Endothelial cell (in vitro differentiated cells): ENCODE results near the gene ARMC2. TPM values are rescaled to one million over a fixed set of nuclear protein-coding genes. Genes with fewer than 3 reads are reported as not detected.

Experiments used
- DNase-seq: peaks from one replicate; pipeline ENCODE4 v3.0.0; 2021; ENCODE audit warnings: low spot score
- H3K27ac Mint-ChIP-seq: one replicate; pipeline ENCODE4 v1.8.0; 2021; ENCODE audit warnings: mixed read lengths, inconsistent platforms; ENCODE audit not compliant: unreplicated experiment
- H3K27me3 Mint-ChIP-seq: one replicate; pipeline ENCODE4 v1.8.0; 2021; ENCODE audit warnings: mild to moderate bottlenecking, moderate library complexity, mixed read lengths, inconsistent platforms; ENCODE audit not compliant: unreplicated experiment
- H3K36me3 Mint-ChIP-seq: one replicate; pipeline ENCODE4 v1.8.0; 2021; ENCODE audit warnings: mild to moderate bottlenecking, low read depth, mixed read lengths, inconsistent platforms; ENCODE audit not compliant: unreplicated experiment
- H3K4me1 Mint-ChIP-seq: one replicate; pipeline ENCODE4 v1.8.0; 2021; ENCODE audit warnings: mild to moderate bottlenecking, mixed read lengths, inconsistent platforms; ENCODE audit not compliant: unreplicated experiment
- H3K4me3 Mint-ChIP-seq: one replicate; pipeline ENCODE4 v1.8.0; 2021; ENCODE audit warnings: mild to moderate bottlenecking, mixed read lengths, inconsistent platforms; ENCODE audit not compliant: unreplicated experiment
- H3K9me3 Mint-ChIP-seq: one replicate; pipeline ENCODE4 v1.8.0; 2021; ENCODE audit warnings: mixed read lengths, inconsistent platforms; ENCODE audit not compliant: unreplicated experiment
- CTCF ChIP-seq: fragments of 200-600 bp; sonication (generic); IDR thresholded peaks from one replicate; pipeline ENCODE4 v1.5.0; 2021; ENCODE audit warnings: antibody characterized with exemption; ENCODE audit not compliant: unreplicated experiment
- total RNA-seq: library from RNA; stranded (reverse); fragmentation: NEBNext Ultra II Directional; extraction: Animal tissue kit (Norgen Biotek cat#: 25700); gene quantifications from one replicate; pipeline ENCODE4 v1.2.1, GENCODE V29; 2021; ENCODE audit not compliant: unreplicated experiment

ARMC2 gene
- total RNA-seq, 1 donor from 2014 or later = 6.3 TPM

GRCh38 chr6:108831104-108831503, 17.1 kb upstream of the ARMC2 start:
- Mint-ChIP-seq H3K9me3 (no peaks in the 10 kb centered on the region), H3K4me3 (no peak overlapping the region), H3K36me3 (peaks cover 3% of the 10 kb centered on the region), H3K27ac (no peak overlapping the region), H3K27me3 (no peaks in the 10 kb centered on the region), H3K4me1 (peaks cover 8% of the 10 kb centered on the region)
- DNase-seq = no peak
- TF ChIP-seq CTCF = no peak

DNA sequence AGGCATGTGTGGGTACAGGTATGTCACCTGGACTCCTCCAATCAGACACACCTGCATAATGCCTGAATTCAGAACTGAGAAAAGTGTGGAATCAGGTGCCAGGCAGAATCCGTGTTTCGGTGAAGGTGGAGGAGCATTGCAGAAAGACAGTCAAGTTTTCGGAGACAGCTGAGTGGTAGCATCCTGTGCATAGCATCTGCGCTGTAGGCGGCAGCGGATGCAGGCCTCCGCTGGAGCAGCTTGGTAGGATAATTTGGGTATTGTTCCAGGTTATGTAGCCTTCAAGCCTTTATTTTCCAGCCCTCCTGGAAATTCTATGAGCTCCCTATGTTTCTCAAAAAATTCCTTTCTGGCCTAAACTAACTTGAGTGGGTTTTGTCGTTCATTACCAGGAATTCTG, 15.5 kb upstream of the ARMC2 start:
- no peak overlapping the region for H3K4me3 Mint-ChIP-seq
- no peak for TF ChIP-seq CTCF
- H3K36me3 Mint-ChIP-seq = no peaks in the 10 kb centered on the region
- H3K4me1 Mint-ChIP-seq = peaks cover 15% of the 10 kb centered on the region
- H3K27me3 Mint-ChIP-seq = no peaks in the 10 kb centered on the region
- no peak overlapping the region for H3K27ac Mint-ChIP-seq
- no peaks in the 10 kb centered on the region for H3K9me3 Mint-ChIP-seq
- no peak for DNase-seq

- peak; percentile 84 for DNase-seq
These were observed 12.9 kb upstream of the ARMC2 start for GRCh38 chr6:108835218-108835850.

GRCh38 chr6:108836061-108836460, 12.2 kb upstream of the ARMC2 start:
- no peak for TF ChIP-seq CTCF
- Mint-ChIP-seq H3K27me3 (peaks cover 6% of the 10 kb centered on the region), H3K9me3 (no peaks in the 10 kb centered on the region), H3K4me1 (peaks cover 26% of the 10 kb centered on the region), H3K36me3 (peaks cover 3% of the 10 kb centered on the region), H3K27ac (no peak overlapping the region), H3K4me3 (no peak overlapping the region)
- no peak for DNase-seq

More at GRCh38 chr6:108835218-108835850, 12.9 kb upstream of the ARMC2 start:
- Mint-ChIP-seq H3K4me1 (peaks cover 26% of the 10 kb centered on the region), H3K36me3 (peaks cover 3% of the 10 kb centered on the region), H3K9me3 (no peaks in the 10 kb centered on the region), H3K27ac (no peak overlapping the region), H3K27me3 (peaks cover 6% of the 10 kb centered on the region), H3K4me3 (no peak overlapping the region)
- TF ChIP-seq CTCF = peak; percentile 99

DNA sequence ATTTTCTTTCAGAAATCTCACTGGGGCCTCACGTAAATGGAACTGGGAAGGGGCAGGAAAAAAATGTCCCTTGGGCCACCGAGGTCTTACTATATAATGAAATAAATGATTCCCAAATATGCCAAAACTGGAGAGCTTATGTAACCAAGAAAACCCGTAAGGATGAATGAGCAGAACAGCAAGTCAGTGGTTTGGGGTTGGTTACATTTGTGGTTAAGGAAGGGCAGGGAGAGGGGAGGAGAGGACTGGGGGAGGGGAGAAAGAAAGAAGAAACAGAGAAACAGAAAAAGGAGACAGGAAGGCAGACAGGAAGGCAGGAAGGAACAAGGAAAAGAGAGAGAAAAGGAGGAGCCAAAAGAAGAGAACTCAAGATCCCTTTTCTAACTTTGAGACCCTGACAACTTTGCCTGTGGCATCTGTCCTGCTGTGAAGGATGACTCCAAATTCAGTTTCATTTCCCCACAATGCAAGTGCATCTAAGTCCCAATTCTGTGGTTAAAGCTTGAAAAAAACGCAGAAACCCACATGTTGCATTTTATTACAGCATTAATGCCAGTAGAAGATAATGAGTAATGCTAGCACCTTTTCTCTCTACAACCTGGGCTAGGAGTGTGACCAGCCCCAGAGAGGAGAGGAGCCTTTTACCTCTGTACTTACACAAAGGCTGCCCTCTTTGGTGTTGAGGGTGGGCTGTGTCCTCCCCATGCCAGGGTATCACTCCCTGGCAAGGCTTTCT, 10.8 kb upstream of the ARMC2 start:
- peaks cover 6% of the 10 kb centered on the region for H3K27me3 Mint-ChIP-seq
- H3K4me1 Mint-ChIP-seq = peaks cover 19% of the 10 kb centered on the region
- DNase-seq = no peak
- H3K36me3 Mint-ChIP-seq = peaks cover 3% of the 10 kb centered on the region
- H3K27ac Mint-ChIP-seq = no peak overlapping the region
- no peak for TF ChIP-seq CTCF
- peak overlapping the region; percentile 68 for H3K4me3 Mint-ChIP-seq
- no peaks in the 10 kb centered on the region for H3K9me3 Mint-ChIP-seq
